HepG2 (cell line): ENCODE results near the gene SDC1. TPM values are rescaled to one million over a fixed set of nuclear protein-coding genes. Genes with fewer than 3 reads are reported as not detected.
A peak's percentile ranks its signal among the peaks of the same experiment; 100 is the strongest.

Source experiments
- FOSL2 ChIP-seq: sonication (generic); formaldehyde crosslinking; IDR thresholded peaks from 2 replicates; pipeline ENCODE4 v1.4.0; 2020; ENCODE audit warnings: missing genetic modification reagents
- GATA4 ChIP-seq: sonication (generic); IDR thresholded peaks from 2 replicates; pipeline ENCODE4 v1.6.1; 2016; ENCODE audit warnings: antibody characterized with exemption, low read depth, borderline replicate concordance
- KLF16 ChIP-seq, 2 experiments: sonication (generic) in 1 of 2; formaldehyde crosslinking in 1 of 2; IDR thresholded peaks; 2 replicates each; pipeline versions ENCODE4 v1.6.1 to v1.8.0; 2016 to 2023; ENCODE audit warnings: missing genetic modification reagents in 2 of 2, missing compliant biosample characterization in 1 of 2
- NFRKB ChIP-seq: fragments of 450-650 bp; IDR thresholded peaks from 2 replicates; pipeline ENCODE4 v1.6.1; 2017
- PLRG1 ChIP-seq: fragments of 450-650 bp; conservative IDR thresholded peaks from 2 replicates; pipeline ENCODE4 v1.6.1; 2016
- TOPORS ChIP-seq: sonication (generic); formaldehyde crosslinking; IDR thresholded peaks from 2 replicates; pipeline ENCODE4 v1.8.0; 2023; ENCODE audit warnings: mild to moderate bottlenecking, missing genetic modification reagents
- ZC3H4 ChIP-seq: sonication (generic); formaldehyde crosslinking; IDR thresholded peaks from 2 replicates; pipeline ENCODE4 v1.4.0; 2020; ENCODE audit warnings: missing genetic modification reagents, borderline replicate concordance
- ZNF572 ChIP-seq: sonication (generic); formaldehyde crosslinking; IDR thresholded peaks from 2 replicates; pipeline ENCODE4 v1.5.1; 2020; ENCODE audit warnings: mild to moderate bottlenecking, missing genetic modification reagents
- ZNF619 ChIP-seq: sonication (generic); formaldehyde crosslinking; IDR thresholded peaks from 2 replicates; pipeline ENCODE4 v1.4.0; 2020; ENCODE audit warnings: mild to moderate bottlenecking, missing genetic modification reagents
- polyA plus RNA-seq, 8 experiments: library from polyadenylated mRNA; depleted of rRNA in 3 of 8; stranded (reverse) in 7 of 8; unstranded in 1 of 8; fragments of >200 nt; fragmentation: Illumina TruSeq in 4 of 8; extraction: Trizol in 4 of 8; gene quantifications; 2 replicates each; pipeline versions ENCODE4 v1.2.1 to v1.2.3, GENCODE V29; 2011 to 2016; ENCODE audit warnings: low read depth in 4 of 8, missing spikeins in 1 of 8, mixed read lengths in 1 of 8; ENCODE audit not compliant: insufficient read depth in 1 of 8
- total RNA-seq, 5 experiments: library from RNA; depleted of rRNA; stranded (reverse); fragments of >200 nt; fragmentation: Illumina TruSeq; extraction: Trizol; gene quantifications; 2 replicates each; pipeline ENCODE4 v1.2.3, GENCODE V29; 2016; ENCODE audit warnings: low read depth in 1 of 5
- TF ChIP-seq, protein P1 (sequence below): sonication (generic); formaldehyde crosslinking; IDR thresholded peaks from 2 replicates; pipeline ENCODE4 v1.5.0; 2020; ENCODE audit warnings: mild to moderate bottlenecking, missing genetic modification reagents, moderate library complexity
- TF ChIP-seq, protein P2 (sequence below): IDR thresholded peaks from 2 replicates; pipeline ENCODE4 v1.6.1; 2016
- TF ChIP-seq, protein P3 (sequence below): sonication (generic); formaldehyde crosslinking; IDR thresholded peaks from one replicate; pipeline ENCODE4 v1.5.1; 2020; ENCODE audit warnings: mild to moderate bottlenecking, missing genetic modification reagents; ENCODE audit errors: not compliant biosample characterization
- TF ChIP-seq, protein P4 (sequence below): sonication (generic); formaldehyde crosslinking; IDR thresholded peaks from 2 replicates; pipeline ENCODE4 v1.8.0; 2022; ENCODE audit warnings: missing genetic modification reagents, mild to moderate bottlenecking, moderate library complexity, borderline replicate concordance

SDC1 gene
- total and polyA plus RNA-seq, 2 of the 13 experiments (the other 11 are each of a cell fraction or from before 2014, with no cell fraction given), result 108 to 119 TPM

DNA sequence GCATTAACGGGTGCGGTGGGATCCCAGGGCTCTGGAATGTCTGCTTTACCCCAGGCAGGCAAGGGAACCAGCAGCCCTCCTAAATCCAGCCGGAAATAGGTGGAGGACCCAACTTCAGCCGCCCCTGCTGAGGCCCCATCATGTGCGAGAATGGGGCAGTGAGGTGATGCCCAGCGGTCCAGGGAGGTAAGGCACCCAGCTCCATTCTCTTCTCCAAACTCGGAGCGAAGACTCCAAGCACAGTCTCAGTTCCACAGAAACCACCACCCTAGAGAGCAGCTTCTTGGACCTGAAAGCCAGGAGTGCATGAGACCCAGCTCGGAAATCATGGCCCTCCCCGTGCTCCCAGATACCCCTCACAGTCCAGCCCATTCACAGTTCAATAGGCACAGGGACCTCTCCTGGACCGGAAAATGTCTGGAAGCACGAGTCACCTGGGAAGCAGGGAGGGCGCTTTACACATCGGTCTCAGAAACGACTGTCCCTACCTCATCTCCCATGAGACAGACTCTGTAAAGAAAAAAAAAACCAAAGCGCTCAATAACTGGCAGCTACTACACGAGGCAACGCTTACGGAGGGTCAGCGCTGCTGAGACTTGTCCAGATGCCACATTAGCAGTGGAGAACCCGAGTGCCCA lies 2.0 kb downstream of the SDC1 start (continued):
- TF ChIP-seq FOSL2 (CRISPR knock-in tag) (peak; percentile 26; the same call in 1 of the 2 replicates), GATA4 (no peak), TOPORS (CRISPR knock-in tag) (no peak), KLF16 (CRISPR knock-in tag; IDR thresholded peaks at IDR 0.05) (no peak; a peak in 1 of 4 replicates), NFRKB (no peak), ZC3H4 (no peak), ZNF572 (CRISPR knock-in tag) (0 out of 2 replicates have a peak, but pooled peaks have one; percentile 46), ZNF619 (CRISPR knock-in tag) (peak; percentile 36; the same call in 1 of the 2 replicates), PLRG1 (no peak)
- TF ChIP-seq, protein P1, sequence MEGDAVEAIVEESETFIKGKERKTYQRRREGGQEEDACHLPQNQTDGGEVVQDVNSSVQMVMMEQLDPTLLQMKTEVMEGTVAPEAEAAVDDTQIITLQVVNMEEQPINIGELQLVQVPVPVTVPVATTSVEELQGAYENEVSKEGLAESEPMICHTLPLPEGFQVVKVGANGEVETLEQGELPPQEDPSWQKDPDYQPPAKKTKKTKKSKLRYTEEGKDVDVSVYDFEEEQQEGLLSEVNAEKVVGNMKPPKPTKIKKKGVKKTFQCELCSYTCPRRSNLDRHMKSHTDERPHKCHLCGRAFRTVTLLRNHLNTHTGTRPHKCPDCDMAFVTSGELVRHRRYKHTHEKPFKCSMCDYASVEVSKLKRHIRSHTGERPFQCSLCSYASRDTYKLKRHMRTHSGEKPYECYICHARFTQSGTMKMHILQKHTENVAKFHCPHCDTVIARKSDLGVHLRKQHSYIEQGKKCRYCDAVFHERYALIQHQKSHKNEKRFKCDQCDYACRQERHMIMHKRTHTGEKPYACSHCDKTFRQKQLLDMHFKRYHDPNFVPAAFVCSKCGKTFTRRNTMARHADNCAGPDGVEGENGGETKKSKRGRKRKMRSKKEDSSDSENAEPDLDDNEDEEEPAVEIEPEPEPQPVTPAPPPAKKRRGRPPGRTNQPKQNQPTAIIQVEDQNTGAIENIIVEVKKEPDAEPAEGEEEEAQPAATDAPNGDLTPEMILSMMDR, result peak; percentile 13; the same call in 1 of the 2 replicates
- TF ChIP-seq, protein P2, sequence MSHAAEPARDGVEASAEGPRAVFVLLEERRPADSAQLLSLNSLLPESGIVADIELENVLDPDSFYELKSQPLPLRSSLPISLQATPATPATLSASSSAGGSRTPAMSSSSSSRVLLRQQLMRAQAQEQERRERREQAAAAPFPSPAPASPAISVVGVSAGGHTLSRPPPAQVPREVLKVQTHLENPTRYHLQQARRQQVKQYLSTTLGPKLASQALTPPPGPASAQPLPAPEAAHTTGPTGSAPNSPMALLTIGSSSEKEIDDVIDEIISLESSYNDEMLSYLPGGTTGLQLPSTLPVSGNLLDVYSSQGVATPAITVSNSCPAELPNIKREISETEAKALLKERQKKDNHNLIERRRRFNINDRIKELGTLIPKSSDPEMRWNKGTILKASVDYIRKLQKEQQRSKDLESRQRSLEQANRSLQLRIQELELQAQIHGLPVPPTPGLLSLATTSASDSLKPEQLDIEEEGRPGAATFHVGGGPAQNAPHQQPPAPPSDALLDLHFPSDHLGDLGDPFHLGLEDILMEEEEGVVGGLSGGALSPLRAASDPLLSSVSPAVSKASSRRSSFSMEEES (CRISPR knock-in tag), result peak; percentile 23; the same call in 1 of the 2 replicates
- TF ChIP-seq, protein P3, sequence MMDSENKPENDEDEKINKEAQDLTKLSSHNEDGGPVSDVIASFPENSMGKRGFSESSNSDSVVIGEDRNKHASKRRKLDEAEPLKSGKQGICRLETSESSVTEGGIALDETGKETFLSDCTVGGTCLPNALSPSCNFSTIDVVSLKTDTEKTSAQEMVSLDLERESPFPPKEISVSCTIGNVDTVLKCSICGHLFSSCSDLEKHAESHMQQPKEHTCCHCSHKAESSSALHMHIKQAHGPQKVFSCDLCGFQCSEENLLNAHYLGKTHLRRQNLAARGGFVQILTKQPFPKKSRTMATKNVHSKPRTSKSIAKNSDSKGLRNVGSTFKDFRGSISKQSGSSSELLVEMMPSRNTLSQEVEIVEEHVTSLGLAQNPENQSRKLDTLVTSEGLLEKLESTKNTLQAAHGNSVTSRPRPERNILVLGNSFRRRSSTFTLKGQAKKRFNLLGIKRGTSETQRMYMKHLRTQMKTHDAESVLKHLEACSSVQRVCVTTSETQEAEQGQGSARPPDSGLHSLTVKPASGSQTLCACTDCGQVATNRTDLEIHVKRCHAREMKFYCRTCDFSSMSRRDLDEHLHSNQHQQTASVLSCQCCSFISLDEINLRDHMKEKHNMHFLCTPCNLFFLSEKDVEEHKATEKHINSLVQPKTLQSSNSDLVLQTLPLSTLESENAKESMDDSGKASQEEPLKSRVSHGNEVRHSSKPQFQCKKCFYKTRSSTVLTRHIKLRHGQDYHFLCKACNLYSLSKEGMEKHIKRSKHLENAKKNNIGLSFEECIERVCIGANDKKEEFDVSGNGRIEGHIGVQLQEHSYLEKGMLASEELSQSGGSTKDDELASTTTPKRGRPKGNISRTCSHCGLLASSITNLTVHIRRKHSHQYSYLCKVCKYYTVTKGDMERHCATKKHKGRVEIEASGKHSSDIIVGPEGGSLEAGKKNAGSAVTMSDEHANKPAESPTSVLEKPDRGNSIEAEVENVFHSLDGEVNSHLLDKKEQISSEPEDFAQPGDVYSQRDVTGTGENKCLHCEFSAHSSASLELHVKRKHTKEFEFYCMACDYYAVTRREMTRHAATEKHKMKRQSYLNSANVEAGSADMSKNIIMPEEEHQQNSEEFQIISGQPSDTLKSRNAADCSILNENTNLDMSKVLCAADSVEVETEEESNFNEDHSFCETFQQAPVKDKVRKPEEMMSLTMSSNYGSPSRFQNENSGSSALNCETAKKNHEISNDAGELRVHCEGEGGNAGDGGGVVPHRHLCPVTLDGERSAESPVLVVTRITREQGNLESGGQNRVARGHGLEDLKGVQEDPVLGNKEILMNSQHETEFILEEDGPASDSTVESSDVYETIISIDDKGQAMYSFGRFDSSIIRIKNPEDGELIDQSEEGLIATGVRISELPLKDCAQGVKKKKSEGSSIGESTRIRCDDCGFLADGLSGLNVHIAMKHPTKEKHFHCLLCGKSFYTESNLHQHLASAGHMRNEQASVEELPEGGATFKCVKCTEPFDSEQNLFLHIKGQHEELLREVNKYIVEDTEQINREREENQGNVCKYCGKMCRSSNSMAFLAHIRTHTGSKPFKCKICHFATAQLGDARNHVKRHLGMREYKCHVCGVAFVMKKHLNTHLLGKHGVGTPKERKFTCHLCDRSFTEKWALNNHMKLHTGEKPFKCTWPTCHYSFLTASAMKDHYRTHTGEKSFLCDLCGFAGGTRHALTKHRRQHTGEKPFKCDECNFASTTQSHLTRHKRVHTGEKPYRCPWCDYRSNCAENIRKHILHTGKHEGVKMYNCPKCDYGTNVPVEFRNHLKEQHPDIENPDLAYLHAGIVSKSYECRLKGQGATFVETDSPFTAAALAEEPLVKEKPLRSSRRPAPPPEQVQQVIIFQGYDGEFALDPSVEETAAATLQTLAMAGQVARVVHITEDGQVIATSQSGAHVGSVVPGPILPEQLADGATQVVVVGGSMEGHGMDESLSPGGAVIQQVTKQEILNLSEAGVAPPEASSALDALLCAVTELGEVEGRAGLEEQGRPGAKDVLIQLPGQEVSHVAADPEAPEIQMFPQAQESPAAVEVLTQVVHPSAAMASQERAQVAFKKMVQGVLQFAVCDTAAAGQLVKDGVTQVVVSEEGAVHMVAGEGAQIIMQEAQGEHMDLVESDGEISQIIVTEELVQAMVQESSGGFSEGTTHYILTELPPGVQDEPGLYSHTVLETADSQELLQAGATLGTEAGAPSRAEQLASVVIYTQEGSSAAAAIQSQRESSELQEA (CRISPR knock-in tag), result no peak
- TF ChIP-seq, protein P4, sequence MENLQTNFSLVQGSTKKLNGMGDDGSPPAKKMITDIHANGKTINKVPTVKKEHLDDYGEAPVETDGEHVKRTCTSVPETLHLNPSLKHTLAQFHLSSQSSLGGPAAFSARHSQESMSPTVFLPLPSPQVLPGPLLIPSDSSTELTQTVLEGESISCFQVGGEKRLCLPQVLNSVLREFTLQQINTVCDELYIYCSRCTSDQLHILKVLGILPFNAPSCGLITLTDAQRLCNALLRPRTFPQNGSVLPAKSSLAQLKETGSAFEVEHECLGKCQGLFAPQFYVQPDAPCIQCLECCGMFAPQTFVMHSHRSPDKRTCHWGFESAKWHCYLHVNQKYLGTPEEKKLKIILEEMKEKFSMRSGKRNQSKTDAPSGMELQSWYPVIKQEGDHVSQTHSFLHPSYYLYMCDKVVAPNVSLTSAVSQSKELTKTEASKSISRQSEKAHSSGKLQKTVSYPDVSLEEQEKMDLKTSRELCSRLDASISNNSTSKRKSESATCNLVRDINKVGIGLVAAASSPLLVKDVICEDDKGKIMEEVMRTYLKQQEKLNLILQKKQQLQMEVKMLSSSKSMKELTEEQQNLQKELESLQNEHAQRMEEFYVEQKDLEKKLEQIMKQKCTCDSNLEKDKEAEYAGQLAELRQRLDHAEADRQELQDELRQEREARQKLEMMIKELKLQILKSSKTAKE (CRISPR knock-in tag), result no peak
